Upper lobe of right lung (tissue), 1 donor: ENCODE measurements around the gene RHOBTB1. TPM values are rescaled to one million over a fixed set of nuclear protein-coding genes. Genes with fewer than 3 reads are reported as not detected.

Source experiments
- ATAC-seq: fragments of 200-7000 bp; cut with Tn5 transposase; one replicate; pipeline ENCODE4 v1.9.1; 2020; ENCODE audit warnings: mild to moderate bottlenecking, moderate library complexity
- DNase-seq: peaks from one replicate; pipeline ENCODE4 v3.0.0-alpha.2; 2020
- H3K27ac ChIP-seq: fragments of 200-600 bp; one replicate; pipeline ENCODE4 v1.8.0; 2022
- H3K27me3 ChIP-seq: fragments of 200-600 bp; one replicate; pipeline ENCODE4 v1.8.0; 2022; ENCODE audit warnings: mild to moderate bottlenecking
- H3K36me3 ChIP-seq: fragments of 200-600 bp; one replicate; pipeline ENCODE4 v1.8.0; 2022
- H3K4me1 ChIP-seq: fragments of 200-600 bp; one replicate; pipeline ENCODE4 v1.8.0; 2022
- H3K4me3 ChIP-seq: fragments of 200-600 bp; one replicate; pipeline ENCODE4 v1.8.0; 2022; ENCODE audit warnings: mild to moderate bottlenecking
- H3K9me3 ChIP-seq: fragments of 200-600 bp; one replicate; pipeline ENCODE4 v1.8.0; 2022
- intact Hi-C: fragments of 100-400 bp; cut with DNase I; formaldehyde crosslinking; loops from one replicate; pipeline ENCODE4 v1.11.0; 2022
- total RNA-seq: library from RNA; stranded (reverse); fragmentation: NEBNext Ultra II Directional; extraction: Animal tissue kit (Norgen Biotek cat#: 25700); gene quantifications from one replicate; pipeline ENCODE4 v1.2.1, GENCODE V29; 2021
- TF ChIP-seq, protein P1 (sequence below): fragments of 200-600 bp; IDR thresholded peaks from one replicate; pipeline ENCODE4 v1.8.0; 2022; ENCODE audit warnings: antibody characterized with exemption
- donor health status: DM: no; HTN: yes; CAD: no; lungs with severe emphysema.

Gene RHOBTB1
- total RNA-seq, 1 donor from 2014 or later = 14.5 TPM

DNA sequence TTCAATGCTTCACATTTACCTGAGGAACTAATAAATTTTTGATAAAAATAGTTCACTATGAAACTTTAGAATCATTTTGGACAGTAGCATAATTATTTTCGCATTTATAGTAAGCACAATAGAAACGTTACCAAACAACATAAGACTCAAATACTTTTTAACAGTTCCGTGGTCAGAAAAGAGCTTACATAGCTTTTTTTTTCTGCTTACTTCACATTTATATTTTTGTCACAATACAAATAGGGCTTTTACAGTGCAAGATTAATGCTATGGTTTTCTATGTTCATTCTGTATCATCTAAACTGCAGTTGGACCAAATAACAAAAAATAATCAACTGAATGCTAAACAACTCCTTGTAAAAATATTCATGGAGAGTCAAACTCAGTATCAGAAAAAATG lies 26.5 kb upstream of the RHOBTB1 start:
- TF ChIP-seq, protein P1, sequence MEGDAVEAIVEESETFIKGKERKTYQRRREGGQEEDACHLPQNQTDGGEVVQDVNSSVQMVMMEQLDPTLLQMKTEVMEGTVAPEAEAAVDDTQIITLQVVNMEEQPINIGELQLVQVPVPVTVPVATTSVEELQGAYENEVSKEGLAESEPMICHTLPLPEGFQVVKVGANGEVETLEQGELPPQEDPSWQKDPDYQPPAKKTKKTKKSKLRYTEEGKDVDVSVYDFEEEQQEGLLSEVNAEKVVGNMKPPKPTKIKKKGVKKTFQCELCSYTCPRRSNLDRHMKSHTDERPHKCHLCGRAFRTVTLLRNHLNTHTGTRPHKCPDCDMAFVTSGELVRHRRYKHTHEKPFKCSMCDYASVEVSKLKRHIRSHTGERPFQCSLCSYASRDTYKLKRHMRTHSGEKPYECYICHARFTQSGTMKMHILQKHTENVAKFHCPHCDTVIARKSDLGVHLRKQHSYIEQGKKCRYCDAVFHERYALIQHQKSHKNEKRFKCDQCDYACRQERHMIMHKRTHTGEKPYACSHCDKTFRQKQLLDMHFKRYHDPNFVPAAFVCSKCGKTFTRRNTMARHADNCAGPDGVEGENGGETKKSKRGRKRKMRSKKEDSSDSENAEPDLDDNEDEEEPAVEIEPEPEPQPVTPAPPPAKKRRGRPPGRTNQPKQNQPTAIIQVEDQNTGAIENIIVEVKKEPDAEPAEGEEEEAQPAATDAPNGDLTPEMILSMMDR = no peak
- H3K27ac ChIP-seq = no peak overlapping the region
- no peaks in the 10 kb centered on the region for H3K4me1 ChIP-seq
- intact Hi-C loops = no loop called here
- DNase-seq = no peak
- H3K4me3 ChIP-seq = no peak overlapping the region
- no peaks in the 10 kb centered on the region for H3K9me3 ChIP-seq
- H3K36me3 ChIP-seq = no peaks in the 10 kb centered on the region
- ATAC-seq = no peak
- no peaks in the 10 kb centered on the region for H3K27me3 ChIP-seq

DNA sequence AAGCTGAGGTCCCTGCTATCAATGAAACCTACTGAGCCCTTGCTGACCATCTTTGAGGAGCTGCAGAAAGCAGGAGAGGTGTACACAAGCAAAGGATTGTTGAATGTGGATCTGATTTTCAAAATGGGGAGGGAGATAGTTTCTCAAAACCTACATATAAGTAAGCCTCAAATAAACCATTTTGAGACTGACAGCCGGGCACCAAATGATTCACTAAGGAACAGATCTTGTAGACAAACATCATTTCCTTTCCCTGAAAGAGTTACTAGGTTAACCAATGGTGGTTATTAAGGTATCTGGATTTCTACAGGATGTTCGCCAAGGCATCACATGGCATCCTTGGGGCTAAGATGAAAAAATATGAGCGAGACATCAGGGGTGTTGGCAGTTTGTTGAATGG lies 24.5 kb upstream of the RHOBTB1 start:
- TF ChIP-seq, protein P1 = no peak
- H3K4me1 ChIP-seq = peaks cover 9% of the 10 kb centered on the region
- DNase-seq (no peak), ATAC-seq (no peak)
- intact Hi-C loops = loop anchor here (10.0 kb wide), 1 partner anchor 154 kb away; no protein-coding TSS in a partner anchor
- H3K4me3 ChIP-seq = no peak overlapping the region
- H3K36me3 ChIP-seq = no peaks in the 10 kb centered on the region
- H3K27me3 ChIP-seq = no peaks in the 10 kb centered on the region
- H3K27ac ChIP-seq = no peak overlapping the region
- no peaks in the 10 kb centered on the region for H3K9me3 ChIP-seq

DNA sequence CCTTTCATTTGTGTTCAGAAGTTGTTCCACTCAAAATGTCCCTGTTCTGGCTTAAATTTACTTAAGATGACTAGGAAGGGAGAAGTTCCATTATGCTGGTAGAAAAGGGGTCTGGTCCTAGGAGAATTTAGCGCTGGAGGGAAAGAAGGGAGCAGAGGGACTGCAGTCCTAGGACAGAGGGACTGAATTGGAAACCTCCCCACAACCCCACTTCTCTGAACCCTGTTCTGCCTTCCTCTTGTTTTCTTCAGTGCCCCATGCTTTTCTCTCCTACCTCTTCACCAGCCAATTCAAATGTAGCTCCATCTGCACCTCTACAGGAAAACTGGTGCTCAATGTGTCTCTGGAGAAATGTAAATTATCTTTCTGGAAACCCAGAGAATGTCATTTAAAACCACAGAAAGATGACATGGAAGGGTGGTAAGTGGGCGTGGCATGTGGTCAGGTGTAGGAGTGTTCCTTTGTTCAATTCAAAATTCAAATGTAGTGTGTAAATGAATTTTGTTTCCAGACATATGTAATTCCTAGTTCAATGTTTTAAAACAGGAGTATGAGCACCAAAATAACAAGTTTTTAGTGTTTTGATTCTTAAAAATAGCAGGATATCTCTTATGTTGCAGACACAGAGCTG lies 24.0 kb upstream of the RHOBTB1 start:
- Histone ChIP-seq H3K27ac (no peak overlapping the region), H3K27me3 (no peaks in the 10 kb centered on the region), H3K4me1 (peaks cover 12% of the 10 kb centered on the region), H3K4me3 (no peak overlapping the region), H3K9me3 (no peaks in the 10 kb centered on the region), H3K36me3 (no peaks in the 10 kb centered on the region)
- no peak for DNase-seq
- no peak for ATAC-seq
- intact Hi-C loops = loop anchor here (10.0 kb wide), 1 partner anchor 153 kb away; no protein-coding TSS in a partner anchor
- TF ChIP-seq, protein P1 = no peak

DNA sequence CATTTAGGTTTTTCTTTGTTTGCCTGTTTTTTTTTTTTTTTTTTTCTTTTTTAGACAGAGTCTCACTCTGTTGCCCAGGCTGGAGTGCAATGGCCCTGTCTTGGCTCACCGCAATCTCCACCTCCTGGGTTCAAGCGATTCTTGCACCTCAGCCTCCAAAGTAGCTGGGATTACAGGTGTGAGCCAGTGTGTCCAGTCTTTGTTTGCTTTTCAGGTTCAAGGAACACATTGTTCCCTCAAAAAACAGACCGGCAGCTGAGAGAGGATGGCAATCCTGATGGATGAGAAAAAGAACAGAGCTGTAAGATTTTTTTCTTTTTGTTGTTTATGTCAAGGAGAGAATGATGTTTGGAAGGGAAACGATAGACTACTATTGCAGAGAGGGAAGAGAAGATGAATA lies 23.3 kb upstream of the RHOBTB1 start:
- TF ChIP-seq, protein P1 = no peak
- no peaks in the 10 kb centered on the region for H3K9me3 ChIP-seq
- no peaks in the 10 kb centered on the region for H3K27me3 ChIP-seq
- DNase-seq = no peak
- no peak overlapping the region for H3K4me3 ChIP-seq
- H3K4me1 ChIP-seq = peaks cover 12% of the 10 kb centered on the region
- no peaks in the 10 kb centered on the region for H3K36me3 ChIP-seq
- ATAC-seq = no peak
- intact Hi-C loops = loop anchor here (10.0 kb wide), 1 partner anchor 152 kb away; no protein-coding TSS in a partner anchor
- no peak overlapping the region for H3K27ac ChIP-seq

DNA sequence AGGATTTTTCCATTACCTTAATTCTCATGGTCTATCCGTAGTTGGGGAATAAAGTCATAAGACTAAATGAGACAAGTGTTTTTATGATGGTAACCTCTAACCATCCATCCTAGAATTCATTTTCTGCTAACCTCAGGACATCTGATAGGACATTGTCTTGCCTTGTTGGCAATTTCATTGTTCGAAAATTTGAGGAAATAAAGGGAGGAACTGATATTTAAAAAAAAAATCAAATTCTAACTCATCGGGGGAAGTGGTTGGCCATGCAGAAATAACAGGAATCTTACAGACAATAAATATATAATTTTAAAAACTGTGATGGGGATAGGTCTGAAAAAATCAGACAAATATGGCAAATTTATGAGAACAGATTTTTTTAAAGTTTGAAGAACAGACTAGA lies 21.7 kb upstream of the RHOBTB1 start:
- H3K9me3 ChIP-seq = no peaks in the 10 kb centered on the region
- TF ChIP-seq, protein P1 = no peak
- intact Hi-C loops = loop anchor here (10.0 kb wide), 1 partner anchor 151 kb away; no protein-coding TSS in a partner anchor
- ATAC-seq = no peak
- H3K4me3 ChIP-seq = no peak overlapping the region
- peaks cover 12% of the 10 kb centered on the region for H3K4me1 ChIP-seq
- H3K27me3 ChIP-seq = no peaks in the 10 kb centered on the region
- no peak for DNase-seq
- H3K27ac ChIP-seq = no peak overlapping the region
- H3K36me3 ChIP-seq = no peaks in the 10 kb centered on the region
